ENCODE results near the gene CSF1R. TPM values are rescaled to one million over a fixed set of nuclear protein-coding genes. Genes with fewer than 3 reads are reported as not detected.

Gene CSF1R
- total RNA-seq, 1 donor from 2014 or later: not detected

- no peaks in the 10 kb centered on the region for H3K4me1 Mint-ChIP-seq (ENCODE audit: low read depth, unreplicated experiment)
- peaks cover 1% of the 10 kb centered on the region for H3K9me3 Mint-ChIP-seq (ENCODE audit: unreplicated experiment)
- no peak for DNase-seq
- H3K4me3 Mint-ChIP-seq (ENCODE audit: unreplicated experiment): no peak overlapping the region
- H3K27me3 Mint-ChIP-seq (ENCODE audit: unreplicated experiment): no peaks in the 10 kb centered on the region
- no peaks in the 10 kb centered on the region for H3K36me3 Mint-ChIP-seq (ENCODE audit: unreplicated experiment)
- no peak overlapping the region for H3K27ac Mint-ChIP-seq (ENCODE audit: unreplicated experiment)
- no peak for TF ChIP-seq CTCF (IDR thresholded peaks at IDR 0.05; ENCODE audit: partially characterized antibody, unreplicated experiment)
Observed at GRCh38 chr5:150062216-150062922, 24.0 kb downstream of the CSF1R start.

DNA sequence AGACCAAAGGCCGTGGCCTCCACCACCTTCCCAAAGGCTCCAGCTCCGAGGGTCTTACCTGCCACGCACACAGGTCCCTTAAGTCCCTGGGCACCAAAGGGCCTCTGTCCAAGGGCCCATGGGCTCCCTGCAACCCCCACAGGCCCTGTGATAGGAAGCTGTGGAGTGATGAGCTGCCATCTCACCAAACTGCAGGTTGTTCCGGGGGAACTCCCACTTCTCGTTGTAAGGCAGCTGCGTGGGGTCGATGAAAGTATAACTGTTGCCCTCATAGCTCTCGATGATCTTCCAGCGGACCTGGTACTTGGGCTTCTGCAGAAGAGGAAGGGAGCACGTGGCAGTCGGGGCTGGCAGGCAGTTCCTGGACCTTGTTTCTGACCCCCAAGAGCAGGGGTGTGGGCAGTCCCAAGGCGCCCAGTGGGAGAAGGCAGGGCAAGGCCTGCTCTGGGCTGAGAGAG lies 24.8 kb downstream of the CSF1R start:
- DNase-seq: no peak
- Mint-ChIP-seq H3K36me3 (ENCODE audit: unreplicated experiment) (no peaks in the 10 kb centered on the region), H3K27ac (ENCODE audit: unreplicated experiment) (no peak overlapping the region), H3K4me1 (ENCODE audit: low read depth, unreplicated experiment) (no peaks in the 10 kb centered on the region), H3K27me3 (ENCODE audit: unreplicated experiment) (no peaks in the 10 kb centered on the region), H3K9me3 (ENCODE audit: unreplicated experiment) (peaks cover 1% of the 10 kb centered on the region), H3K4me3 (ENCODE audit: unreplicated experiment) (no peak overlapping the region)
- no peak for TF ChIP-seq CTCF (IDR thresholded peaks at IDR 0.05; ENCODE audit: partially characterized antibody, unreplicated experiment)

- TF ChIP-seq CTCF (IDR thresholded peaks at IDR 0.05; ENCODE audit: partially characterized antibody, unreplicated experiment): no peak
- H3K27ac Mint-ChIP-seq (ENCODE audit: unreplicated experiment): no peak overlapping the region
- H3K4me3 Mint-ChIP-seq (ENCODE audit: unreplicated experiment): no peak overlapping the region
- H3K36me3 Mint-ChIP-seq (ENCODE audit: unreplicated experiment): no peaks in the 10 kb centered on the region
- H3K9me3 Mint-ChIP-seq (ENCODE audit: unreplicated experiment): peaks cover 1% of the 10 kb centered on the region
- no peaks in the 10 kb centered on the region for H3K4me1 Mint-ChIP-seq (ENCODE audit: low read depth, unreplicated experiment)
- no peak for DNase-seq
- peaks cover 2% of the 10 kb centered on the region for H3K27me3 Mint-ChIP-seq (ENCODE audit: unreplicated experiment)
Observed at GRCh38 chr5:150060471-150060870, 25.9 kb downstream of the CSF1R start.

GRCh38 chr5:150059623-150060022 lies 26.7 kb downstream of the CSF1R start:
- H3K4me3 Mint-ChIP-seq (ENCODE audit: unreplicated experiment): no peak overlapping the region
- no peaks in the 10 kb centered on the region for H3K36me3 Mint-ChIP-seq (ENCODE audit: unreplicated experiment)
- DNase-seq: no peak
- H3K9me3 Mint-ChIP-seq (ENCODE audit: unreplicated experiment): peaks cover 1% of the 10 kb centered on the region
- no peaks in the 10 kb centered on the region for H3K4me1 Mint-ChIP-seq (ENCODE audit: low read depth, unreplicated experiment)
- no peak for TF ChIP-seq CTCF (IDR thresholded peaks at IDR 0.05; ENCODE audit: partially characterized antibody, unreplicated experiment)
- H3K27ac Mint-ChIP-seq (ENCODE audit: unreplicated experiment): no peak overlapping the region
- H3K27me3 Mint-ChIP-seq (ENCODE audit: unreplicated experiment): peaks cover 2% of the 10 kb centered on the region

- no peak overlapping the region for H3K27ac Mint-ChIP-seq (ENCODE audit: unreplicated experiment)
- peaks cover 2% of the 10 kb centered on the region for H3K27me3 Mint-ChIP-seq (ENCODE audit: unreplicated experiment)
- peaks cover 1% of the 10 kb centered on the region for H3K9me3 Mint-ChIP-seq (ENCODE audit: unreplicated experiment)
- H3K4me3 Mint-ChIP-seq (ENCODE audit: unreplicated experiment): no peak overlapping the region
- TF ChIP-seq CTCF (IDR thresholded peaks at IDR 0.05; ENCODE audit: partially characterized antibody, unreplicated experiment): no peak
- H3K36me3 Mint-ChIP-seq (ENCODE audit: unreplicated experiment): no peaks in the 10 kb centered on the region
- H3K4me1 Mint-ChIP-seq (ENCODE audit: low read depth, unreplicated experiment): no peaks in the 10 kb centered on the region
- DNase-seq: no peak
Observed at GRCh38 chr5:150058480-150059126, 27.8 kb downstream of the CSF1R start.
